Measurements from ENCODE around the gene PASK.

- no peak for TF ChIP-seq POLR2A (IDR thresholded peaks at IDR 0.05)
- TF ChIP-seq CTCF (IDR thresholded peaks at IDR 0.05 in 4 of 5, conservative IDR thresholded peaks at IDR 0.05 in 1 of 5) = no peak
These were observed 14.4 kb upstream of the PASK start for GRCh38 chr2:241163601-241164118.

All from gastrocnemius medialis (tissue), 4 donors.